ENCODE measurements around the gene ARHGAP29.
A peak's percentile ranks its signal among the peaks of the same experiment; 100 is the strongest.

ARHGAP29 gene

GRCh38 chr1:94265906-94266305 lies 28.5 kb upstream of the ARHGAP29 start:
- no peak for DNase-seq (ENCODE audit: low read depth)
- no peak for TF ChIP-seq CTCF (conservative IDR thresholded peaks at IDR 0.05; ENCODE audit: low read depth, low read length)
- H3K4me3 ChIP-seq (ENCODE audit: low read depth, low read length), result no peak overlapping the region

- no peak for DNase-seq (ENCODE audit: low read depth)
- no peak for TF ChIP-seq CTCF (conservative IDR thresholded peaks at IDR 0.05; ENCODE audit: low read depth, low read length)
- H3K4me3 ChIP-seq (ENCODE audit: low read depth, low read length), result no peak overlapping the region
Observed at GRCh38 chr1:94265011-94265422, 27.6 kb upstream of the ARHGAP29 start.

- no peak overlapping the region for H3K4me3 ChIP-seq (ENCODE audit: low read depth, low read length)
- no peak for TF ChIP-seq CTCF (conservative IDR thresholded peaks at IDR 0.05; ENCODE audit: low read depth, low read length)
- DNase-seq (ENCODE audit: low read depth), result no peak
Observed at GRCh38 chr1:94260635-94261387, 23.4 kb upstream of the ARHGAP29 start.

- no peak for TF ChIP-seq CTCF (conservative IDR thresholded peaks at IDR 0.05; ENCODE audit: low read depth, low read length)
- no peak overlapping the region for H3K4me3 ChIP-seq (ENCODE audit: low read depth, low read length)
- DNase-seq (ENCODE audit: low read depth), result peak; percentile 82
Observed at GRCh38 chr1:94259635-94260289, 22.4 kb upstream of the ARHGAP29 start.

GRCh38 chr1:94258873-94259331 lies 21.5 kb upstream of the ARHGAP29 start:
- DNase-seq (ENCODE audit: low read depth), result peak; percentile 95
- no peak for TF ChIP-seq CTCF (conservative IDR thresholded peaks at IDR 0.05; ENCODE audit: low read depth, low read length)
- no peak overlapping the region for H3K4me3 ChIP-seq (ENCODE audit: low read depth, low read length)

GRCh38 chr1:94257444-94257843 lies 20.1 kb upstream of the ARHGAP29 start:
- TF ChIP-seq CTCF (conservative IDR thresholded peaks at IDR 0.05; ENCODE audit: low read depth, low read length), result no peak
- no peak for DNase-seq (ENCODE audit: low read depth)
- H3K4me3 ChIP-seq (ENCODE audit: low read depth, low read length), result no peak overlapping the region

All from choroid plexus epithelial cell (primary cell).